ENCODE results near the gene SERPINE3.

- TF ChIP-seq CTCF (conservative IDR thresholded peaks at IDR 0.05 in 1 of 2, IDR thresholded peaks at IDR 0.05 in 1 of 2; ENCODE audit: low read depth in 1 of 2, low read length in 2 of 2) (no peak), EZH2 (IDR thresholded peaks at IDR 0.05; ENCODE audit: low read length, missing control alignments) (no peak)
These were observed 21.6 kb downstream of the SERPINE3 start for GRCh38 chr13:51361106-51361505.
